OCI-LY1 (cell line): ENCODE measurements around the gene IFNA8.
"Not testable (repeated sequence)": the region's sequence is repeated elsewhere in the genome, so short reads cannot be mapped to it uniquely, and the experiment has no call there.

Experiments used
- CTCF ChIP-seq: fragments of 200-600 bp; sonication (generic), shearing (Covaris generic); IDR thresholded peaks from 2 replicates; pipeline ENCODE4 v1.5.1; 2017; ENCODE audit warnings: mild to moderate bottlenecking, antibody characterized with exemption, low read length, moderate library complexity, mixed read lengths
- EZH2 ChIP-seq: fragments of 200-600 bp; sonication (generic), shearing (Covaris generic); IDR thresholded peaks from 2 replicates; pipeline ENCODE4 v1.8.0; 2017; ENCODE audit warnings: borderline replicate concordance, mixed run types, mild to moderate bottlenecking, antibody characterized with exemption, low read length, moderate library complexity, mixed read lengths

DNA sequence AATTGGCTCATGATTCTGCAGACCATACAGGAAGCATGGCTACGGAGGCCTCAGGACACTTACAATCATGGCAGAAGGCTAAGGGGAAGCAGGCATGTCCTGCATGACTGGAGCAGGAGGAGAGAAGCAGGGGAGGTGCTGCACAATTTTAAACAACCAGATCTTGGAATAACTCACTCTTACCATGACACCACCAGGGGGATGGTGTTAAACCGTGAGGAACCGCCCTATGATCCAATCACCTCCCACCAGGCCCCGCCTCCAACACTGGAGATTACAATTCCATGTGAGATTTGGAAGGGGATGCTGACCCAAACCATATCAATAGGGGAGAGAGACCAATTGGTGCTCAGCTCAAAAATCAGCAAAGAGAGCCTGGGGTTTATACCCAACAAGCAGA, 37.5 kb upstream of the IFNA8 start:
- not testable (repeated sequence) for TF ChIP-seq CTCF, EZH2
